H9 (cell line): ENCODE measurements around the gene YPEL5. TPM values are rescaled to one million over a fixed set of nuclear protein-coding genes. Genes with fewer than 3 reads are reported as not detected.

Experiments used
- DNase-seq: peaks from one replicate; pipeline ENCODE4 v3.0.0-alpha.2; 2017
- H2AFZ ChIP-seq: one replicate; pipeline ENCODE4 v1.6.1; 2013; ENCODE audit warnings: mild to moderate bottlenecking, low read length, control low read depth, moderate library complexity
- H2AK5ac ChIP-seq: 2 replicates; pipeline ENCODE4 v1.6.1; 2013; ENCODE audit warnings: low read length, control low read depth, mixed read lengths; ENCODE audit not compliant: insufficient read length
- H2BK120ac ChIP-seq: one replicate; pipeline ENCODE4 v1.6.1; 2013; ENCODE audit warnings: low read depth, mild to moderate bottlenecking, low read length, control low read depth, inconsistent platforms; ENCODE audit not compliant: poor library complexity, severe bottlenecking
- H2BK12ac ChIP-seq: 2 replicates; pipeline ENCODE4 v1.6.1; 2013; ENCODE audit warnings: low read length, control low read depth, mixed read lengths, low read depth; ENCODE audit not compliant: insufficient read length
- H2BK15ac ChIP-seq: 2 replicates; pipeline ENCODE4 v1.6.1; 2013; ENCODE audit warnings: low read depth, low read length, control low read depth
- H2BK20ac ChIP-seq: one replicate; pipeline ENCODE4 v1.6.1; 2013; ENCODE audit warnings: low read depth, mild to moderate bottlenecking, low read length, control low read depth, inconsistent platforms; ENCODE audit not compliant: poor library complexity, severe bottlenecking
- H2BK5ac ChIP-seq: 2 replicates; pipeline ENCODE4 v1.6.1; 2013; ENCODE audit warnings: low read length, control low read depth, mixed read lengths; ENCODE audit not compliant: insufficient read length
- H3K14ac ChIP-seq: 2 replicates; pipeline ENCODE4 v1.6.1; 2013; ENCODE audit warnings: low read length, control low read depth; ENCODE audit not compliant: insufficient read depth
- H3K18ac ChIP-seq: 2 replicates; pipeline ENCODE4 v1.6.1; 2013; ENCODE audit warnings: low read depth, mild to moderate bottlenecking, mixed read lengths, low read length, control low read depth; ENCODE audit not compliant: insufficient read length
- H3K23ac ChIP-seq: 2 replicates; pipeline ENCODE4 v1.6.1; 2013; ENCODE audit warnings: low read length, control low read depth, mixed read lengths, low read depth; ENCODE audit not compliant: insufficient read length
- H3K23me2 ChIP-seq: 2 replicates; pipeline ENCODE4 v1.6.1; 2013; ENCODE audit warnings: low read depth, mild to moderate bottlenecking, mixed read lengths, low read length, control low read depth; ENCODE audit not compliant: insufficient read length, poor library complexity, severe bottlenecking
- H3K27ac ChIP-seq: 2 replicates; pipeline ENCODE4 v1.5.1; 2013; ENCODE audit warnings: low read length, control low read depth, mixed read lengths, low read depth; ENCODE audit not compliant: insufficient read length
- H3K27me3 ChIP-seq: 2 replicates; pipeline ENCODE4 v1.6.1; 2013; ENCODE audit warnings: low read length, control low read depth, inconsistent platforms; ENCODE audit not compliant: insufficient read depth
- H3K4ac ChIP-seq: 2 replicates; pipeline ENCODE4 v1.6.1; 2013; ENCODE audit warnings: low read depth, mild to moderate bottlenecking, control low read depth, inconsistent platforms, low read length, moderate library complexity
- H3K4me1 ChIP-seq: 2 replicates; pipeline ENCODE4 v1.6.1; 2013; ENCODE audit warnings: low read length, control low read depth, inconsistent platforms; ENCODE audit not compliant: insufficient read depth
- H3K4me2 ChIP-seq: 2 replicates; pipeline ENCODE4 v1.6.1; 2013; ENCODE audit warnings: low read length, control low read depth, mixed read lengths; ENCODE audit not compliant: insufficient read length, insufficient read depth
- H3K56ac ChIP-seq: 2 replicates; pipeline ENCODE4 v1.6.1; 2013; ENCODE audit warnings: low read depth, mild to moderate bottlenecking, mixed read lengths, low read length, control low read depth; ENCODE audit not compliant: insufficient read length
- H3K79me1 ChIP-seq: 2 replicates; pipeline ENCODE4 v1.6.1; 2013; ENCODE audit warnings: low read depth, mild to moderate bottlenecking, moderate library complexity, low read length, control low read depth, inconsistent platforms; ENCODE audit not compliant: insufficient read depth, poor library complexity, severe bottlenecking
- H3K79me2 ChIP-seq: 2 replicates; pipeline ENCODE4 v1.6.1; 2013; ENCODE audit warnings: low read length, control low read depth, inconsistent platforms; ENCODE audit not compliant: insufficient read depth
- H3K9ac ChIP-seq: 2 replicates; pipeline ENCODE4 v1.6.1; 2013; ENCODE audit warnings: low read length, control low read depth, mixed read lengths; ENCODE audit not compliant: insufficient read length; ENCODE audit errors: extremely low read depth
- H3K9me3 ChIP-seq: one replicate; pipeline ENCODE4 v1.6.1; 2013; ENCODE audit warnings: low read depth, low read length, inconsistent platforms; ENCODE audit not compliant: control insufficient read depth
- H3T11ph ChIP-seq: one replicate; pipeline ENCODE4 v1.6.1; 2013; ENCODE audit warnings: mild to moderate bottlenecking, low read length, control low read depth, inconsistent platforms
- H4K20me1 ChIP-seq: one replicate; pipeline ENCODE4 v1.6.1; 2013; ENCODE audit not compliant: control insufficient read depth, insufficient read length, insufficient read depth
- H4K5ac ChIP-seq: 2 replicates; pipeline ENCODE4 v1.6.1; 2013; ENCODE audit warnings: low read depth, mild to moderate bottlenecking, mixed read lengths, low read length, control low read depth; ENCODE audit not compliant: insufficient read length
- H4K8ac ChIP-seq: replicated peaks from 2 replicates; pipeline ENCODE4 v1.6.1; 2013; ENCODE audit warnings: low read length, control low read depth, mixed read lengths, low read depth; ENCODE audit not compliant: insufficient read length
- H4K91ac ChIP-seq: 2 replicates; pipeline ENCODE4 v1.6.1; 2013; ENCODE audit warnings: low read depth, mild to moderate bottlenecking, moderate library complexity, mixed read lengths, low read length, control low read depth; ENCODE audit not compliant: insufficient read length
- H3K27ac Mint-ChIP-seq, 3 experiments: 2 replicates in 2 of 3; 3 replicates in 1 of 3; pipeline ENCODE4 v1.8.0; 2020 to 2021; ENCODE audit warnings: mixed read lengths in 3 of 3, mild to moderate bottlenecking in 1 of 3, moderate library complexity in 1 of 3
- H3K27me3 Mint-ChIP-seq: 2 replicates; pipeline ENCODE4 v1.8.0; 2021; ENCODE audit warnings: low read depth, mild to moderate bottlenecking, moderate library complexity, mixed read lengths
- H3K36me3 Mint-ChIP-seq, 3 experiments: 2 replicates in 2 of 3; 3 replicates in 1 of 3; pipeline ENCODE4 v1.8.0; 2020 to 2021; ENCODE audit warnings: low read depth in 3 of 3, mixed read lengths in 3 of 3; ENCODE audit not compliant: insufficient read depth in 1 of 3
- H3K4me1 Mint-ChIP-seq, 2 experiments: 2 replicates each; pipeline ENCODE4 v1.8.0; 2020; ENCODE audit warnings: mixed read lengths in 2 of 2
- H3K4me3 Mint-ChIP-seq, 2 experiments: 2 replicates in 1 of 2; 3 replicates in 1 of 2; pipeline ENCODE4 v1.8.0; 2020 to 2021; ENCODE audit warnings: mild to moderate bottlenecking in 2 of 2, mixed read lengths in 2 of 2, moderate library complexity in 1 of 2
- H3K9me3 Mint-ChIP-seq, 2 experiments: 2 replicates in 1 of 2; 3 replicates in 1 of 2; pipeline ENCODE4 v1.8.0; 2020; ENCODE audit warnings: mild to moderate bottlenecking in 2 of 2, mixed read lengths in 2 of 2, moderate library complexity in 1 of 2
- WGBS: extraction: QIAGEN DNeasy Blood & Tissue Kit; methylation state at CpG from one replicate; pipeline ENCODE4 v1.1.7; 2013; ENCODE audit warnings: missing lambda C conversion rate, low lambda C conversion rate, mixed read lengths; ENCODE audit not compliant: insufficient read length; ENCODE audit errors: extremely low coverage; 5-methylcytosine and 5-hydroxymethylcytosine counted together
- total RNA-seq: library from RNA; stranded (reverse); gene quantifications from 2 replicates; pipeline ENCODE4 v1.2.1, GENCODE V29; 2021
- TF ChIP-seq, protein P1 (sequence below): fragments of 200-600 bp; sonication (generic); conservative IDR thresholded peaks from 3 replicates; pipeline ENCODE4 v1.8.0; 2021; ENCODE audit warnings: antibody characterized with exemption, mild to moderate bottlenecking

The YPEL5 gene
- total RNA-seq, 1 experiment from 2014 or later: 28.5 TPM

DNA sequence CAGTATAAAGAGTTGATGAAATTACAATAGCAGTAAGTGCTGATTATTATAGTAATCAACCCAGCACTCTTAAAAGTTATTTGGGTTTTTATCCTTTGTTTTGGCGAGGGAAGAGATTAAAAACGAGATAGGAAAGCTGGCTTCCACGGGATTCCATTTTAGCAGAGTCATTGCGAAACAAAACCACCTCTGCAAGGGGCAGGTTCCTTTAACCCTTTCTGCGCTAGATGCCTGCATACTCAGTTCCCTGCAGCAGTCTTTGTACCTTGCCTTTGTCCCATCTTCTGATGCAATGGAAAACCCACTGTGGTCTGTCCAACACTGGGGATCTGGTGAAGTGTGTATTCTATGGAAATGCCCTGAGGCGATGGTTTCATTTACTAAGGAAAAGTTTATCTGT is 2.7 kb downstream of the YPEL5 start:
- Histone ChIP-seq H3K23me2 (peaks cover 8% of the 10 kb centered on the region), H4K5ac (no peak overlapping the region), H2BK5ac (no peak overlapping the region), H3K23ac (no peak overlapping the region), H3K27me3 (no peaks in the 10 kb centered on the region), H2BK12ac (no peak overlapping the region), H3K4me1 (peaks cover 3% of the 10 kb centered on the region; the same call in 1 of the 2 replicates), H3K4ac (no peak overlapping the region), H4K91ac (no peak overlapping the region), H3K9ac (no peak overlapping the region), H2BK15ac (no peak overlapping the region), H2AFZ (no peak overlapping the region), H3K27ac (no peak overlapping the region), H2BK120ac (no peak overlapping the region), H3K9me3 (no peaks in the 10 kb centered on the region), H3K79me1 (no peaks in the 10 kb centered on the region), H4K8ac (no peak overlapping the region), H3K18ac (no peak overlapping the region), H2AK5ac (no peak overlapping the region), H3K14ac (no peak overlapping the region), H3K56ac (no peak overlapping the region), H2BK20ac (no peak overlapping the region), H3T11ph (no peak overlapping the region), H4K20me1 (no peaks in the 10 kb centered on the region), H3K4me2 (peak overlapping the region; percentile 48), H3K79me2 (no peaks in the 10 kb centered on the region)
- Mint-ChIP-seq H3K27ac (peak overlapping the region; percentile 92 to 96 (median 96); a peak in 6 of 7 replicates), H3K27me3 (peaks cover 8% of the 10 kb centered on the region), H3K4me3 (peak overlapping the region; percentile 47 to 70), H3K36me3 (peaks cover 0 to 13% (median 7%) of the 10 kb centered on the region in 3 experiments; a peak in 4 of 7 replicates), H3K4me1 (peaks cover 45 to 49% of the 10 kb centered on the region in 2 experiments), H3K9me3 (no peaks in the 10 kb centered on the region)
- DNase-seq: peak; percentile 62
- TF ChIP-seq, protein P1, sequence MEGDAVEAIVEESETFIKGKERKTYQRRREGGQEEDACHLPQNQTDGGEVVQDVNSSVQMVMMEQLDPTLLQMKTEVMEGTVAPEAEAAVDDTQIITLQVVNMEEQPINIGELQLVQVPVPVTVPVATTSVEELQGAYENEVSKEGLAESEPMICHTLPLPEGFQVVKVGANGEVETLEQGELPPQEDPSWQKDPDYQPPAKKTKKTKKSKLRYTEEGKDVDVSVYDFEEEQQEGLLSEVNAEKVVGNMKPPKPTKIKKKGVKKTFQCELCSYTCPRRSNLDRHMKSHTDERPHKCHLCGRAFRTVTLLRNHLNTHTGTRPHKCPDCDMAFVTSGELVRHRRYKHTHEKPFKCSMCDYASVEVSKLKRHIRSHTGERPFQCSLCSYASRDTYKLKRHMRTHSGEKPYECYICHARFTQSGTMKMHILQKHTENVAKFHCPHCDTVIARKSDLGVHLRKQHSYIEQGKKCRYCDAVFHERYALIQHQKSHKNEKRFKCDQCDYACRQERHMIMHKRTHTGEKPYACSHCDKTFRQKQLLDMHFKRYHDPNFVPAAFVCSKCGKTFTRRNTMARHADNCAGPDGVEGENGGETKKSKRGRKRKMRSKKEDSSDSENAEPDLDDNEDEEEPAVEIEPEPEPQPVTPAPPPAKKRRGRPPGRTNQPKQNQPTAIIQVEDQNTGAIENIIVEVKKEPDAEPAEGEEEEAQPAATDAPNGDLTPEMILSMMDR: no peak
- WGBS: no CpG with 5 or more reads among the region's 6 CpGs
